Transverse colon (tissue), 4 donors: ENCODE measurements around the gene PUSL1. TPM values are rescaled to one million over a fixed set of nuclear protein-coding genes. Genes with fewer than 3 reads are reported as not detected.
"Not testable (repeated sequence)": the region's sequence is repeated elsewhere in the genome, so short reads cannot be mapped to it uniquely, and the experiment has no call there.

Source experiments
- DNase-seq: peaks from one replicate; pipeline ENCODE4 v3.0.0-alpha.2; 2019
- H3K27ac ChIP-seq, 4 donors: fragments of 200-600 bp; sonication (generic); 2 replicates each; pipeline ENCODE4 v1.5.1; 2016 to 2018; ENCODE audit warnings: inconsistent platforms in 4 of 4
- H3K27me3 ChIP-seq: fragments of 200-600 bp; sonication (generic); 2 replicates; pipeline ENCODE4 v1.5.1; 2017; ENCODE audit warnings: inconsistent platforms
- H3K36me3 ChIP-seq, 4 donors: fragments of 200-600 bp; sonication (generic); 2 replicates each; pipeline ENCODE4 v1.5.1; 2017 to 2019; ENCODE audit warnings: inconsistent platforms in 4 of 4
- H3K4me1 ChIP-seq, 4 donors: fragments of 200-600 bp; sonication (generic); 2 replicates each; pipeline ENCODE4 v1.5.1; 2017 to 2020; ENCODE audit warnings: inconsistent platforms in 4 of 4
- H3K4me3 ChIP-seq, 4 donors: fragments of 200-600 bp; sonication (generic); 1 replicate in 1 of 4; 2 replicates in 3 of 4; pipeline versions ENCODE4 v1.5.1 to v1.6.1; 2017 to 2019; ENCODE audit warnings: inconsistent platforms in 4 of 4
- H3K9me3 ChIP-seq, 2 donors: fragments of 200-600 bp; sonication (generic); 2 replicates each; pipeline ENCODE4 v1.5.1; 2017 to 2019; ENCODE audit warnings: inconsistent platforms in 2 of 2
- EP300 ChIP-seq: sonication (generic); formaldehyde crosslinking; IDR thresholded peaks from one replicate; pipeline ENCODE4 v1.6.1; 2017; ENCODE audit warnings: antibody characterized with exemption, low read depth
- POLR2A ChIP-seq: fragments of 450-650 bp; IDR thresholded peaks from one replicate; pipeline ENCODE4 v1.6.1; 2016; ENCODE audit warnings: antibody characterized with exemption, mild to moderate bottlenecking, moderate library complexity
- POLR2AphosphoS5 ChIP-seq, 3 donors: sonication (generic); formaldehyde crosslinking; IDR thresholded peaks; one replicate each; pipeline ENCODE4 v1.6.1; 2016; ENCODE audit warnings: antibody characterized with exemption in 3 of 3
- WGBS, 2 donors: methylation state at CpG; one replicate each; pipeline ENCODE4 v1.1.5; 2018; ENCODE audit warnings: low coverage in 1 of 2; 5-methylcytosine and 5-hydroxymethylcytosine counted together
- in situ Hi-C, 4 donors: fragments of 200-750 bp; cut with MboI; loops; one replicate each; pipeline versions ENCODE4 v1.15.0 to v1.15.1; 2017; ENCODE audit warnings: low sequenced_read_pairs in 3 of 4, low pct_ligation_motif_present in 1 of 4, low pct_unique_long_range_greater_than_20kb in 1 of 4
- intact Hi-C: fragments of 100-400 bp; cut with DNase I; formaldehyde crosslinking; loops from one replicate; pipeline ENCODE4 v1.15.1; 2023; ENCODE audit warnings: low total_unique reads
- total RNA-seq, 4 donors: library from RNA; depleted of rRNA; stranded (reverse); fragments of >200 nt; gene quantifications; one replicate each; pipeline ENCODE4 v1.1.0, GENCODE V29; 2016
- TF ChIP-seq, protein P1 (sequence below), 5 experiments: fragments of 200-600 bp in 3 of 5; fragments of 450-650 bp in 2 of 5; sonication (generic) in 3 of 5; IDR thresholded peaks; 1 replicate in 2 of 5; 2 replicates in 3 of 5; pipeline ENCODE4 v1.5.1; 2016 to 2017; ENCODE audit warnings: antibody characterized with exemption in 5 of 5, inconsistent platforms in 3 of 5, mild to moderate bottlenecking in 2 of 5, moderate library complexity in 1 of 5

PUSL1 gene
- total RNA-seq, 4 donors from 2014 or later = 7.0 to 35.9 (median 20.5) TPM

DNA sequence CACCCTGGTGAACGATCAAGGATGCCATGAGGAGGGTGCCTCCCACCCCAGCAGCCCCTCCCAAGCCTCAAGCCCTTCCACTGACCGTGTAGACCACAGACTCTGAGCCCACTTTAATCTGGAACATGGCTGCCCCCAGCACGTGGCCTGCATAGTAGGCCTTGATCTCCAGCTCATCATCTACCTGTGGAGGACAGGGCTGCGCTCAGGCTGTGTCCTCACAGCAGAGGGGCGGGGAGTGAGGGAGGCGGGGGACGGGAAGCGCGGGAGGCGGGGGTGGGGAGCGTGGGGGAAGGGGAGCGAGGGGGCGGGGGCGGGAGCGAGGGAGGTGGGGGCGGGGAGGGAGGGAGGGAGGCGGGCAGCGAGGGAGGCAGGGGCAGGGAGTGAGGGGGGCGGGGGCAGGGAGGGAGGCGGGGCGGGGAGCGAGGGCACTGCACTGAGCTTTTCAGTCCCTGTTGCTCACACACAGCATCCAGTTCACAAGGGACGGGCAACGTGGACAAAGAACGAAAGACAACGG, 7.1 kb downstream of the PUSL1 start:
- intact Hi-C loops = no loop called here
- no peaks in the 10 kb centered on the region for H3K27me3 ChIP-seq
- no peak for DNase-seq
- TF ChIP-seq POLR2AphosphoS5 (IDR thresholded peaks at IDR 0.05) (no peak), EP300 (no peak), POLR2A (no peak)
- TF ChIP-seq, protein P1, sequence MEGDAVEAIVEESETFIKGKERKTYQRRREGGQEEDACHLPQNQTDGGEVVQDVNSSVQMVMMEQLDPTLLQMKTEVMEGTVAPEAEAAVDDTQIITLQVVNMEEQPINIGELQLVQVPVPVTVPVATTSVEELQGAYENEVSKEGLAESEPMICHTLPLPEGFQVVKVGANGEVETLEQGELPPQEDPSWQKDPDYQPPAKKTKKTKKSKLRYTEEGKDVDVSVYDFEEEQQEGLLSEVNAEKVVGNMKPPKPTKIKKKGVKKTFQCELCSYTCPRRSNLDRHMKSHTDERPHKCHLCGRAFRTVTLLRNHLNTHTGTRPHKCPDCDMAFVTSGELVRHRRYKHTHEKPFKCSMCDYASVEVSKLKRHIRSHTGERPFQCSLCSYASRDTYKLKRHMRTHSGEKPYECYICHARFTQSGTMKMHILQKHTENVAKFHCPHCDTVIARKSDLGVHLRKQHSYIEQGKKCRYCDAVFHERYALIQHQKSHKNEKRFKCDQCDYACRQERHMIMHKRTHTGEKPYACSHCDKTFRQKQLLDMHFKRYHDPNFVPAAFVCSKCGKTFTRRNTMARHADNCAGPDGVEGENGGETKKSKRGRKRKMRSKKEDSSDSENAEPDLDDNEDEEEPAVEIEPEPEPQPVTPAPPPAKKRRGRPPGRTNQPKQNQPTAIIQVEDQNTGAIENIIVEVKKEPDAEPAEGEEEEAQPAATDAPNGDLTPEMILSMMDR (IDR thresholded peaks at IDR 0.05) = no peak
- 60 to 76% methylated on average over 4 to 9 of the region's 26 CpGs for WGBS, 2 donors
- in situ Hi-C loops = no loop called here
- H3K36me3 ChIP-seq = peaks cover 0 to 21% (median 8%) of the 10 kb centered on the region in 4 donors
- peak overlapping the region in 2 of 4 donors; percentile 5 to 43 for H3K27ac ChIP-seq
- H3K4me1 ChIP-seq = peaks cover 12 to 28% (median 16%) of the 10 kb centered on the region in 4 donors
- no peak overlapping the region for H3K4me3 ChIP-seq
- no peaks in the 10 kb centered on the region for H3K9me3 ChIP-seq

DNA sequence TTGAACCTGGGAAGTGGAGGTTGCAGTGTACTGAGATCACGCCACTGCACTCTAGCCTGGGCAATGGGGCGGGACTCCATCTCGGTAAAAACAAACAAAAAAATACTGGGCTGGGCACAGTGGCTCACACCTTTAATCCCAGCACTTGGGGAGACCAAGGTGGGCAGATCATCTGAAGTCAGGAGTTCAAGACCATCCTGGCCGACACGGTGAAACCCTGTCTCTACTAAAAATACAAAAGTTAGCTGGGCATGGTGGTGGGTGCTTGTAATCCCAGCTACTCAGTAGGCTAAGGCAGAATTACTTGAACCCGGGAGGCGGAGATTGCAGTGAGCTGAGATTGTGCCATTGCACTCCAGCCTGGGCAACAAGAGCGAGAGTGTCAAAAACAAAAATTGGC, 7.8 kb downstream of the PUSL1 start:
- Histone ChIP-seq H3K36me3 (peaks cover 0 to 21% (median 8%) of the 10 kb centered on the region in 4 donors), H3K27ac (peak overlapping the region in 2 of 4 donors; percentile 3 to 5), H3K4me1 (peaks cover 12 to 28% (median 16%) of the 10 kb centered on the region in 4 donors)
- H3K4me3 ChIP-seq, in situ Hi-C loops, DNase-seq, intact Hi-C loops, H3K9me3 ChIP-seq, H3K27me3 ChIP-seq: not testable (repeated sequence)
- 74 to 88% methylated on average over 8 of the region's 8 CpGs for WGBS, 2 donors

DNA sequence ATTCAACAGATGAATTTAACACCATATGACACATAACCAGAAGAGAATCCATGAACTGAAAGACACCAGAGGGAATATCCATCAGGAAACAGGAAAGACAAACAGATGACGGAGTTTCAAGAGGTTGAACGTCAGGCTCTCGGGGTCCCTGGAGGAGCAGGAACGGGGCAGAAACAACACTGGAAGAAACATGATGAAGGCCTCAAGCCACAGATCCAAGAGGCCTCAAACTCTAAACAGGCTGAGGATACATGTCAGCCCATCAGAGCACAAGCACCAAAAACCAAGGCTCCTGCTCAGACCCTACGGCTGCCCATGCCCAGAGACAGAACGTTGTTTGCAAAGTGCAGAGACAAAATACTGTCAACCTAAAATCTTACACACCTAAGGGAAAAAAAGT, 9.0 kb downstream of the PUSL1 start:
- peaks cover 0 to 20% (median 6%) of the 10 kb centered on the region in 4 donors for H3K36me3 ChIP-seq
- peaks cover 15 to 32% (median 18%) of the 10 kb centered on the region in 4 donors for H3K4me1 ChIP-seq
- 86 to 95% methylated on average over 4 to 6 of the region's 6 CpGs for WGBS, 2 donors

DNA sequence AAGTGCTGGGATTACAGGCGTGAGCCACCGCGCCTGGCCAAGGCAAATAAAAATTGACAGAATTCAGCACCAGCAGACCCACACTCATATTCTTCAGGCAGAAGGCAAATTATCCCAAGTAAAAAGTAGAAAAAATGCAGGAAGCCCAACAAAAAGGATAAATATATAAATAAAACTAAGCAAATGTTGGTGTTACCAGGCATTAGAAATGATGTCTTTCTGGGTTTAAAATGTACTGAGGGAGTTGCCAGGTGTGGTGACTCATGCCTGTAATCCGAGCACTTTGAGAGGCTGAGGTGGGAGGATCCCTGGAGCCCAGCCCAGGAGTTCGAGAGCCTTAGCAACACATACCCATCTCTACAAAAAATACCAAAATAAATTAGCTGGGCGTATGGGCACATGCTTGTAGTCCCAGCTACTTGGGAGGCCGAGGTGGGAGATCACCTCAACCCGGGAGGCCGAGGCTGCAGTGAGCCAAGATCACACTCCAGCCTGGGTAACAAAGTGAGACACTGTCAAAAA, 9.8 kb downstream of the PUSL1 start:
- Histone ChIP-seq H3K9me3 (no peaks in the 10 kb centered on the region), H3K4me3 (no peak overlapping the region), H3K27me3 (no peaks in the 10 kb centered on the region), H3K27ac (peak overlapping the region; percentile 71 to 89 (median 78)), H3K4me1 (peaks cover 19 to 39% (median 21%) of the 10 kb centered on the region in 4 donors), H3K36me3 (peaks cover 0 to 12% (median 5%) of the 10 kb centered on the region in 4 donors)
- 40 to 56% methylated on average over 9 of the region's 9 CpGs for WGBS, 2 donors
- intact Hi-C loops = no loop called here
- in situ Hi-C loops = no loop called here
- peak in 2 of 3 donors; percentile 16 to 41 for TF ChIP-seq POLR2AphosphoS5 (IDR thresholded peaks at IDR 0.05)
- TF ChIP-seq EP300 = no peak
- peak; percentile 80 for DNase-seq

More for the DNA sequence above, 9.0 kb downstream of the PUSL1 start:
- intact Hi-C loops = no loop called here
- in situ Hi-C loops = no loop called here
- peak overlapping the region; percentile 71 to 89 (median 78) for H3K27ac ChIP-seq
- H3K9me3 ChIP-seq = no peaks in the 10 kb centered on the region
- H3K4me3 ChIP-seq = no peak overlapping the region
- H3K27me3 ChIP-seq = no peaks in the 10 kb centered on the region
- DNase-seq = no peak
- TF ChIP-seq POLR2A (no peak), EP300 (no peak), POLR2AphosphoS5 (IDR thresholded peaks at IDR 0.05) (no peak)
- TF ChIP-seq, protein P1 (IDR thresholded peaks at IDR 0.05) = no peak

DNA sequence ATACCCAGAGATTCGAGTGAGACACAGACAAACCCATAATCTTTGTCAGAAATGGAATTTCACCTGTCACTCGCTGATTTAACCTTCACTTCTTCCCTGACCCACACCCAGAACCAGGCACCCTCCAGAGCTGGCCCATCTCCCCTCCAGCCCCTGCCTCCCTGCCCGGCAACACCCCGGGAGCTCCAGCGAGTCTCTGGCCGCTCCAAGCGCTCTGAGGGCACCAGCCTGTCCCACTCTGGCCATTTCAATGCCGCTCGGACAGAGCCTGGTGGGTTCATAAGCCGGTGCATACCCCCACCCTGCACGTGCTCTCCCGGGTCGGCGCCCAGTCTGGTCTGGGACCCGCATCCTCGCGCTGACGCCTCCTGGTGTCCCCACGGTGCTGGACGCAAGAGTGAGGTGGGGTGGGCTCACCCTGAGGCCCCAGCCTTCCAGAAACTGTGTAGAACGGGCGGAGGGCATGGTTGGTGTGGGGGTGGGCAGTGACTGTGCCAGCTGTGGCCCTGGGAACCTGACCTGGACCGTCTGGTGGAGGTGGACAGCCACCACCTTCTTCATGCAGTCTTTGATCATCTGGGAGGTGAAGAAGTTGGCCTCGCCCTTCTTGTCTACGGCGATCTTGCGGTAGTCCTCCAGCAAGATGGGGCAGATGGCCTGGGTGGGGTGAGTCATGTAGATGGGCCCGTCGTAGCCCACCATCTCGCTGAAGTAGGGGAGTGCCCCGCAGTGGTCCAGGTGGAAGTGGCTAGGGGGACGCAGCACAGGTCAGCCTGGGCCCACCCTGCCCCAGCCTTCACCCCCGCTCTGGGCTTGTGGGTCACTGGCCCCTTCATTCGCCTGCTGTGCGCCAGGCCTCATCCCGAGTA, 10.6 kb downstream of the PUSL1 start:
- Histone ChIP-seq H3K36me3 (peaks cover 0 to 6% (median 1%) of the 10 kb centered on the region in 4 donors), H3K27me3 (no peaks in the 10 kb centered on the region), H3K9me3 (no peaks in the 10 kb centered on the region), H3K27ac (peak overlapping the region; percentile 71 to 89 (median 78)), H3K4me1 (peaks cover 19 to 44% (median 26%) of the 10 kb centered on the region in 4 donors), H3K4me3 (no peak overlapping the region)
- no peak for TF ChIP-seq EP300
- TF ChIP-seq, protein P1 (IDR thresholded peaks at IDR 0.05) = no peak
- no peak for TF ChIP-seq POLR2A
- in situ Hi-C loops (no loop called here), intact Hi-C loops (no loop called here)
- WGBS, 2 donors = 81 to 91% methylated on average over 2 to 35 of the region's 36 CpGs
- DNase-seq = no peak
